HCT116 (cell line): ENCODE results near the gene DDX28. TPM values are rescaled to one million over a fixed set of nuclear protein-coding genes. Genes with fewer than 3 reads are reported as not detected.

Experiments used
- ATAC-seq: fragments of 200-7000 bp; cut with Tn5 transposase; 2 replicates; pipeline ENCODE4 v1.9.1; 2020; ENCODE audit warnings: mild to moderate bottlenecking, moderate library complexity
- BruUV-seq: library from RNA; stranded (reverse); fragments of 400-500 nt; replicated peaks from 2 replicates; lab custom pipeline; 2021; lab: Mats Ljungman, UMichigan
- CTCF ChIA-PET: fragments of 300-600 bp; sonication (Branson Sonifier 250); formaldehyde crosslinking; loops from one replicate; lab custom pipeline; 2021; ENCODE audit warnings: antibody characterized with exemption; lab: Charles Lee
- POLR2A ChIA-PET: fragments of 300-600, 350-600 bp; sonication (Branson Sonifier 250); formaldehyde crosslinking; loops from one replicate; lab custom pipeline; 2021; ENCODE audit warnings: antibody characterized with exemption; lab: Charles Lee
- RAD21 ChIA-PET, 2 experiments: fragments of 300-600 bp; sonication (Branson Sonifier 250); formaldehyde crosslinking; loops; one replicate each; lab custom pipeline; 2023; ENCODE audit warnings: low total read pairs in 2 of 2; ENCODE audit not compliant: uncharacterized antibody in 2 of 2, unreplicated experiment in 2 of 2, low non-redundant PET in 1 of 2; lab: Charles Lee
- DNase-seq: peaks from one replicate; pipeline ENCODE4 v3.0.0-alpha.2; 2010; ENCODE audit warnings: low read depth, low spot score
- H2AFZ ChIP-seq: fragments of 200-600 bp; shearing (Covaris generic), sonication (generic); 2 replicates; pipeline ENCODE4 v1.6.1; 2017; ENCODE audit warnings: low read depth, mixed run types, mixed read lengths, antibody characterized with exemption, low read length; ENCODE audit not compliant: poor library complexity, severe bottlenecking
- H3K27ac ChIP-seq: 2 replicates; pipeline ENCODE4 v1.5.1; 2012; ENCODE audit warnings: low read depth, low read length
- H3K27me3 ChIP-seq: fragments of 200-600 bp; sonication (generic); 2 replicates; pipeline ENCODE4 v1.6.1; 2016; ENCODE audit warnings: mixed run types, low read length, mixed read lengths; ENCODE audit not compliant: insufficient read depth
- H3K36me3 ChIP-seq, 2 experiments: fragments of 200-500 bp in 1 of 2; fragments of 200-600 bp in 1 of 2; sonication (Bioruptor generic) in 1 of 2; sonication (generic) in 1 of 2; 2 replicates each; pipeline versions ENCODE4 v1.5.1 to v1.6.1; 2014 to 2016; ENCODE audit warnings: low read length in 2 of 2, inconsistent platforms in 1 of 2, mixed read lengths in 1 of 2, mixed run types in 1 of 2; ENCODE audit not compliant: insufficient read depth in 2 of 2, control insufficient read depth in 1 of 2
- H3K4me1 ChIP-seq, 2 experiments: fragments of 200-600 bp in 1 of 2; sonication (generic) in 1 of 2; 2 replicates each; pipeline versions ENCODE4 v1.5.1 to v1.6.1; 2012 to 2017; ENCODE audit warnings: low read length in 2 of 2, inconsistent platforms in 1 of 2, mild to moderate bottlenecking in 1 of 2, mixed read lengths in 1 of 2, mixed run types in 1 of 2, moderate library complexity in 1 of 2; ENCODE audit not compliant: insufficient read depth in 2 of 2, control insufficient read depth in 1 of 2
- H3K4me2 ChIP-seq: fragments of 200-600 bp; sonication (generic); 2 replicates; pipeline ENCODE4 v1.6.1; 2017; ENCODE audit warnings: mixed run types, low read length, mixed read lengths
- H3K4me3 ChIP-seq, 2 experiments: fragments of 200-600 bp in 1 of 2; sonication (generic) in 1 of 2; replicated peaks in 1 of 2; 2 replicates each; pipeline ENCODE4 v1.5.1; 2011 to 2016; ENCODE audit warnings: low read length in 2 of 2, control low read depth in 1 of 2, low read depth in 1 of 2, mild to moderate bottlenecking in 1 of 2, mixed read lengths in 1 of 2, mixed run types in 1 of 2
- H3K79me2 ChIP-seq: fragments of 200-600 bp; sonication (generic); 2 replicates; pipeline ENCODE4 v1.6.1; 2017; ENCODE audit warnings: mild to moderate bottlenecking, mixed run types, low read length, moderate library complexity, mixed read lengths; ENCODE audit not compliant: insufficient read depth
- H3K9ac ChIP-seq: fragments of 200-600 bp; sonication (generic); 2 replicates; pipeline ENCODE4 v1.6.1; 2016; ENCODE audit warnings: low read length, mixed read lengths
- H3K9me2 ChIP-seq: fragments of 200-600 bp; sonication (generic), shearing (Covaris generic); 2 replicates; pipeline ENCODE4 v1.6.1; 2017; ENCODE audit warnings: mixed run types, mild to moderate bottlenecking, moderate library complexity; ENCODE audit not compliant: insufficient read depth
- H3K9me3 ChIP-seq, 2 experiments: fragments of 200-500 bp in 1 of 2; fragments of 200-600 bp in 1 of 2; sonication (Bioruptor generic) in 1 of 2; sonication (generic) in 1 of 2; 2 replicates each; pipeline ENCODE4 v1.6.1; 2014 to 2017; ENCODE audit warnings: low read length in 2 of 2, mixed read lengths in 2 of 2, inconsistent platforms in 1 of 2, low read depth in 1 of 2, mild to moderate bottlenecking in 1 of 2, mixed run types in 1 of 2, moderate library complexity in 1 of 2; ENCODE audit not compliant: control insufficient read depth in 1 of 2, insufficient read depth in 1 of 2
- H4K20me1 ChIP-seq: fragments of 200-600 bp; sonication (generic), shearing (Covaris generic); 2 replicates; pipeline ENCODE4 v1.6.1; 2017; ENCODE audit warnings: mixed run types, mild to moderate bottlenecking, moderate library complexity; ENCODE audit not compliant: insufficient read depth
- CBX3 ChIP-seq: IDR thresholded peaks from 2 replicates; pipeline ENCODE4 v1.6.1; 2012; ENCODE audit warnings: low read depth
- EGR1 ChIP-seq: IDR thresholded peaks from 2 replicates; pipeline ENCODE4 v1.6.1; 2012; ENCODE audit warnings: low read depth
- EZH2 ChIP-seq: fragments of 200-600 bp; sonication (generic); IDR thresholded peaks from 2 replicates; pipeline ENCODE4 v1.6.1; 2017; ENCODE audit warnings: antibody characterized with exemption, mixed run types
- EZH2phosphoT487 ChIP-seq: fragments of 200-600 bp; IDR thresholded peaks from 2 replicates; pipeline ENCODE4 v1.6.1; 2018; ENCODE audit warnings: antibody characterized with exemption, borderline replicate concordance
- JUND ChIP-seq: IDR thresholded peaks from 2 replicates; pipeline ENCODE4 v1.6.1; 2012
- POLR2A ChIP-seq: IDR thresholded peaks from 2 replicates; pipeline ENCODE4 v1.7.0; 2011; ENCODE audit warnings: borderline replicate concordance; ENCODE audit not compliant: insufficient read depth, insufficient read length; ENCODE audit errors: extremely low read depth
- RAD21 ChIP-seq: IDR thresholded peaks from 2 replicates; pipeline ENCODE4 v1.6.1; 2012; ENCODE audit warnings: low read depth, mild to moderate bottlenecking
- SIN3A ChIP-seq: IDR thresholded peaks from 2 replicates; pipeline ENCODE4 v1.6.1; 2012; ENCODE audit warnings: low read depth
- SP1 ChIP-seq: IDR thresholded peaks from 2 replicates; pipeline ENCODE4 v1.6.1; 2012; ENCODE audit warnings: low read depth
- SRF ChIP-seq: IDR thresholded peaks from 2 replicates; pipeline ENCODE4 v1.6.1; 2012; ENCODE audit warnings: low read depth
- TCF7L2 ChIP-seq: IDR thresholded peaks from 2 replicates; pipeline ENCODE4 v1.7.0; 2011; ENCODE audit warnings: borderline replicate concordance, inconsistent platforms; ENCODE audit not compliant: insufficient read depth, insufficient read length; ENCODE audit errors: extremely low read depth
- ZFX ChIP-seq: fragments of 450-650 bp; IDR thresholded peaks from 2 replicates; pipeline ENCODE4 v1.6.1; 2017
- ZNF274 ChIP-seq: fragments of 200-500 bp; sonication (Bioruptor generic); IDR thresholded peaks from 2 replicates; pipeline ENCODE4 v1.6.1; 2014; ENCODE audit warnings: mild to moderate bottlenecking, low read depth, low read length, inconsistent platforms
- intact Hi-C: fragments of 100-400 bp; cut with micrococcal nuclease; formaldehyde crosslinking; loops from 2 replicates; pipeline ENCODE4 v1.10.0; 2022
- total RNA-seq: library from RNA; stranded (reverse); gene quantifications from one replicate; pipeline ENCODE4 v1.2.1, GENCODE V29; 2021; ENCODE audit not compliant: unreplicated experiment
- TF ChIP-seq, protein P1 (sequence below), 3 experiments: fragments of 200-600 bp in 1 of 3; sonication (generic) in 1 of 3; IDR thresholded peaks in 2 of 3; conservative IDR thresholded peaks in 1 of 3; 2 replicates each; pipeline ENCODE4 v1.5.1; 2012 to 2017; ENCODE audit warnings: low read depth in 2 of 3, low read length in 2 of 3, antibody characterized with exemption in 1 of 3, borderline replicate concordance in 1 of 3, control low read depth in 1 of 3, mild to moderate bottlenecking in 1 of 3, mixed read lengths in 1 of 3, mixed run types in 1 of 3, moderate library complexity in 1 of 3; ENCODE audit not compliant: insufficient read depth in 1 of 3
- TF ChIP-seq, protein P2 (sequence below): IDR thresholded peaks from 2 replicates; pipeline ENCODE4 v1.6.1; 2012

DDX28 gene
- total RNA-seq, 1 experiment from 2014 or later: 13.8 TPM

GRCh38 chr16:68062910-68063393 is 39.9 kb upstream of the DDX28 start:
- H3K79me2 ChIP-seq: no peaks in the 10 kb centered on the region
- ATAC-seq (no peak), DNase-seq (no peak)
- H3K9ac ChIP-seq: no peak overlapping the region
- TF ChIP-seq, protein P1, sequence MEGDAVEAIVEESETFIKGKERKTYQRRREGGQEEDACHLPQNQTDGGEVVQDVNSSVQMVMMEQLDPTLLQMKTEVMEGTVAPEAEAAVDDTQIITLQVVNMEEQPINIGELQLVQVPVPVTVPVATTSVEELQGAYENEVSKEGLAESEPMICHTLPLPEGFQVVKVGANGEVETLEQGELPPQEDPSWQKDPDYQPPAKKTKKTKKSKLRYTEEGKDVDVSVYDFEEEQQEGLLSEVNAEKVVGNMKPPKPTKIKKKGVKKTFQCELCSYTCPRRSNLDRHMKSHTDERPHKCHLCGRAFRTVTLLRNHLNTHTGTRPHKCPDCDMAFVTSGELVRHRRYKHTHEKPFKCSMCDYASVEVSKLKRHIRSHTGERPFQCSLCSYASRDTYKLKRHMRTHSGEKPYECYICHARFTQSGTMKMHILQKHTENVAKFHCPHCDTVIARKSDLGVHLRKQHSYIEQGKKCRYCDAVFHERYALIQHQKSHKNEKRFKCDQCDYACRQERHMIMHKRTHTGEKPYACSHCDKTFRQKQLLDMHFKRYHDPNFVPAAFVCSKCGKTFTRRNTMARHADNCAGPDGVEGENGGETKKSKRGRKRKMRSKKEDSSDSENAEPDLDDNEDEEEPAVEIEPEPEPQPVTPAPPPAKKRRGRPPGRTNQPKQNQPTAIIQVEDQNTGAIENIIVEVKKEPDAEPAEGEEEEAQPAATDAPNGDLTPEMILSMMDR (IDR thresholded peaks at IDR 0.05 in 2 of 3, conservative IDR thresholded peaks at IDR 0.05 in 1 of 3; ENCODE audit: borderline replicate concordance in 1 of 3, insufficient read depth in 1 of 3, low read depth in 2 of 3, low read length in 2 of 3): no peak
- no peak for TF ChIP-seq EZH2phosphoT487
- no peak for TF ChIP-seq ZNF274
- TF ChIP-seq TCF7L2: no peak
- TF ChIP-seq SRF: no peak
- TF ChIP-seq EGR1: no peak
- TF ChIP-seq SP1: no peak
- no peak for TF ChIP-seq RAD21
- TF ChIP-seq ZFX: no peak
- TF ChIP-seq JUND: no peak
- no peak for TF ChIP-seq EZH2
- no peak for TF ChIP-seq CBX3
- TF ChIP-seq POLR2A: no peak
- TF ChIP-seq, protein P2, sequence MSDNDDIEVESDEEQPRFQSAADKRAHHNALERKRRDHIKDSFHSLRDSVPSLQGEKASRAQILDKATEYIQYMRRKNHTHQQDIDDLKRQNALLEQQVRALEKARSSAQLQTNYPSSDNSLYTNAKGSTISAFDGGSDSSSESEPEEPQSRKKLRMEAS: no peak
- TF ChIP-seq SIN3A: no peak
- H3K27me3 ChIP-seq: no peaks in the 10 kb centered on the region
- ChIA-PET RAD21 (no interaction called here), POLR2A (no interaction called here), CTCF (no interaction called here)
- no peaks in the 10 kb centered on the region for H3K4me1 ChIP-seq
- no peak overlapping the region for H3K27ac ChIP-seq
- H3K4me2 ChIP-seq: no peak overlapping the region
- no peaks in the 10 kb centered on the region for H4K20me1 ChIP-seq
- no peaks in the 10 kb centered on the region for H3K9me3 ChIP-seq
- no TSS peak for BruUV-seq
- intact Hi-C loops: no loop called here
- H3K9me2 ChIP-seq: no peaks in the 10 kb centered on the region
- H2AFZ ChIP-seq: no peak overlapping the region
- peaks cover 0 to 24% of the 10 kb centered on the region in 2 experiments; a peak in 1 of 4 replicates for H3K36me3 ChIP-seq
- H3K4me3 ChIP-seq: no peak overlapping the region
